CD4-positive, alpha-beta T cell treated with Interleukin-10 for 1 hour (primary cell): Measurements from ENCODE around the gene TYW1B.
"Not testable (repeated sequence)": the region's sequence is repeated elsewhere in the genome, so short reads cannot be mapped to it uniquely, and the experiment has no call there.

Experiments used
- DNase-seq: peaks from one replicate; pipeline ENCODE4 v3.0.0-alpha.2; 2020

The TYW1B gene

DNA sequence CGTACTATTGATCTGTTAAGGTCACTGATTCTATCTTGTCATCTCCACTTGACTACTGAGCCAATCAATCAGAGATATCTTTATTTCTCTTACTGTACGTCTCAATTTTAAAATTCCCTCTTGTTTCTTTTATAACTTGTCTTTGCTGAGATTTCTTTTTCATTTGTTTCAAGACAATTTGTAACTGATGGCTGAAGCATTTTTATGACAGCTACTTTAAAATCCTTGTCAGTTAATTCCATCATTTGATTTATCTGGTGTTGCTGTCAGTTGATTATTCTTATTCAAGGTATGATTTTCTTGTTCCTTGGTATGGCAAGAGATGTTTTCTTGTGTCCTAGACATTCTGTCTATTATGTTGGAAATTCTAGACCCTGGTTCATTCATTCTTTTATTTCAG lies 76.6 kb downstream of the TYW1B start:
- no peak for DNase-seq

DNA sequence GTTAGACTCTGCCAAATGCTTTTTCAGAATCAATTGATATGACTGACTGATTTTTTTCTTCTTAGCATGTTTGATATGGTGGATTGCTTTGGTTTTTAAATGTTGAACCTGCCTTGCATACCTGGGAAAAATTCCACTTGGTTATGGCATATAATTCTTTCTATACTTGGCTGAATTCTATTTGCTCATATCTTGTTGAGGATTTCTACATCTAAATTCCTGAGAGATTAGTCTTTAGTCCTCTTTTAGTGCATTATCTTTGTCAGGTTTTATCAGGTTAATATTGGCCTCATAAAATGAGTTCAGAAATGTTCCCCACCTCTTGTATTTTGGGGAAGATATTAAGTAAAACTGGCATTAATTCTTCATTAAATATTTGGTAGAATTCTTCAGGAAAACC lies 79.4 kb downstream of the TYW1B start:
- DNase-seq = not testable (repeated sequence)

GRCh38 chr7:72744244-72744926 lies 83.6 kb downstream of the TYW1B start:
- DNase-seq = not testable (repeated sequence)

- DNase-seq = not testable (repeated sequence)
These were observed 84.2 kb downstream of the TYW1B start for GRCh38 chr7:72743801-72744200.

DNA sequence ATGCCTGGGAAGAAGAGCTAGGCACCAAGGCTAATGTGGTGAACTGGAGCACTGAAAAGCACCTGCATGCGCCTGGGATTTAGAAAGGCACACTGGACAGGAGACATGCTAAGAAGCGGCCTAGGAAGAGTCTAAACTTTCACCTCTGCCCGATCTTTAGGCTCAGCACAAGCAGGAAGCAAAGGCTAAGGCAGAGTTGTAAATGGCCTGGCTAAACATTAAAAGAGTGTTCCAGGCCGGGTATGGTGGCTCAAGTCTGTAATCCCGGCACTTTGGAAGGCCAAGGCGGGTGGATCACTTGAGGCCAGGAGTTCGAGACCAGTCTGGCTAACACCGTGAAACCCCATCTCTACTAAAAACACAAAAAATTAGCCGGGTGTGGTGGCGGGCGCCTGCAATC lies 88.3 kb downstream of the TYW1B start:
- DNase-seq = not testable (repeated sequence)

GRCh38 chr7:72735855-72736254 lies 92.1 kb downstream of the TYW1B start:
- not testable (repeated sequence) for DNase-seq

GRCh38 chr7:72730815-72731214 lies 97.2 kb downstream of the TYW1B start:
- not testable (repeated sequence) for DNase-seq

DNA sequence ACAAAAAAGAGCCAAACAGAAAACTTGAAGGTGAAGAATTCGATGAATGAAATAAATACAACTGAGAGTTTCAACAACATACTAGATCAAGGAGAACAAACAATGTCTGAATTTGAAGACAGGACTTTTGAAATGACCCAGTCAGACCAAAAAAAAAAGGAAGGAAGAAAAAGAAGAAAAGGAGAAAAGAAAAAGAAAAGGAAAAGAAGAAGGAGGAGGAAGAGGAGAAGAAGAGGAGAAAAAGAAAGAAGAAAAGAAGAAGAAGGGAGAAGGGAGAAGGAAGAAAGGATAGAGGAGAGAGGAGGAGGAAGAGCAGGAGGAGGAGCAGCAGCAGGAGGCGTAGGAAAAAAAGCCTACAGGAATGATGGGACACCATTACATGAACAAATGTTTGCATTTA lies 97.6 kb downstream of the TYW1B start:
- not testable (repeated sequence) for DNase-seq

DNA sequence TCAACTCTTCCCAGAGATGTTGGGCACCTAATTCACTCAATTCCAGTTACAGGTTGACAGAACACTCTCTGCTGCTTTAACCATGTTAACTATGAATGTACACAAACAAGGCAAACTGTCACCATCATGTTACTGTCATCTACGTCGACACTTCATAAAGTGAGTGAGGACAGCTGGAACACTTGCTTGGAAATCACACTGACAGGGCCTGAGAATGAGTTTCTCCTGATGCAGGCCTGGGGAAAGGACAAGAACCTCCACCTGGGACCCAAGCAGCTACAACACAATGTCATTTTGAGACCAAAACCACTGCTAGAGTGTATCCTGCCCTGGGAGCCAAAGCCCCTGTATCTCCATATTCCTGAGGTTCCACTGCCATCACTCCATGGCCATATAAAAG lies 98.9 kb downstream of the TYW1B start:
- not testable (repeated sequence) for DNase-seq

- not testable (repeated sequence) for DNase-seq
These were observed 105.3 kb downstream of the TYW1B start for GRCh38 chr7:72722694-72723093.

DNA sequence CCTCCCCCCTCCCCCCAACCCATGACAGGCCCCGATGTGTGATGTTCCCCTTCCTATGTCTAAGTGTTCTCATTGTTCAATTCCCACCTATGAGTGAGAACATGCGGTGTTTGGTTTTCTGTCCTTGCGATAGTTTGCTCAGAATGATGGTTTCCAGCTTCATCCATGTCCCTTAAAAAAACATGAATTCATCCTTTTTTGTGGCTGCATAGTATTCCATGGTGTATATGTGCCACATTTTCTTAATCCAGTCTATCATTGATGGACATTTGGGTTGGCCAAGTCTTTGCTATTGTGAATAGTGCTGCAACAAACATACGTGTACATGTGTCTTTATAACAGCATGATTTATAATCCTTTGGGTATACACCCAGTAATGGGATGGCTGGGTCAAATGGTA lies 107.1 kb downstream of the TYW1B start:
- DNase-seq = not testable (repeated sequence)

DNA sequence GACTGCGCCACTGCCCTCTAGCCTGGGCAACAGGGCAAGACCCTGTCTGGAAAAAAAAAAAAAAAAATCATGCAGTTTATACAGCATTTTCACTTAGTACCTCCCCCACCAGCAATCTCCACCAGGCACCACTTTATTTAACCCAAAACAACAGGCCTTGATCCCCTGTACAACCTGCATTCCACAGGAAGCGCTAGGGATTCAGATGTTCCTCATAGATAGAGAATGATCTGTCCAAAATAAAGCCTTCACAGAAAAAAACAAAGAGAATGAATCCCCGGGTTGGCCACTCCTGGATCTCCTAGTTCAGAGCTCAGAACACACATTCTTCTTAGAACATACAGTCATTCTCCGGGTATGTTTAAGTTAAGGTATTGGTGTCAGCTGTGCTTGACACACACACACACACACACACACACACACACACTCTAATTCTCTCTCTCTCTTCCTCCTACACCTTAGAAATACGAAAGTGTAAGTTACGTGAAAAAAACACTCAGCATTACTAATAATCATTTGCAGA lies 110.7 kb downstream of the TYW1B start:
- DNase-seq = not testable (repeated sequence)

- DNase-seq = not testable (repeated sequence)
These were observed 116.1 kb downstream of the TYW1B start for GRCh38 chr7:72711927-72712326.

DNA sequence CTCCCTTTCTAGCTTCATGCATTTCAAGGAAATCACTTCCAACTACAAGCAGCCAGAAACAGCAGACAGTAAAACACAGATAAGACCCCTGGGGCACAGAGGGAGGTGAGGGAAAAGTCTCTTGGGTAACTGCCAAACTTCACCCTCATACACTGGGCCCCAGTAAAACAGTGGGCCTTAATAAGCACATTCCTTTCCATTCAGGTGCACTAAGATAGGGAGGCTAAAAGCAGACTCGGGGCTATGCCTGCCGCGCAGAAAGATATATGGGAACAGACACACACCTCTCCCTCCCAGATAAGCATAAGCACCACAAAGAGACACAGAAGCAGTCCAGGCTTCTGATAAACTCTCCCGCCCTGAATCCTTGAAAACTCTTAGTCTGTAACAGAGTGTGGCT lies 117.0 kb downstream of the TYW1B start:
- no peak for DNase-seq

DNA sequence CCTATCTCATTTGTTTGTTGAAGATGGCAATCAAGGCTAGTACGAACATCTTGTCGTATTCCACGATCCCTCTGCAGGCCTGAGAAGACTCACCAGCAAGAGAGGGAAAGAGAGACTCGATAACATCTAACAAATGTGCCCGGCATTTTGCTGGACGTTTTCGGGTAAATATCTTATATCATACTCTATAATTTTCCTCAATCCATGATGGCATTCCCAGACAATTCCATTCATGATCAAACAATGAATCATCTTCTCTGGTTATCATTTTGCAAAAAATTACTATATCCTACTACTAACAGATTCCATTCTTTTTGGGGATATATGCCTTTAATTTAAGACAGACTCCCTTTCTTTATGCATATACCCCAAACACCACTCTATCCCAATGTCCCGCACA lies 118.1 kb downstream of the TYW1B start:
- DNase-seq = no peak

DNA sequence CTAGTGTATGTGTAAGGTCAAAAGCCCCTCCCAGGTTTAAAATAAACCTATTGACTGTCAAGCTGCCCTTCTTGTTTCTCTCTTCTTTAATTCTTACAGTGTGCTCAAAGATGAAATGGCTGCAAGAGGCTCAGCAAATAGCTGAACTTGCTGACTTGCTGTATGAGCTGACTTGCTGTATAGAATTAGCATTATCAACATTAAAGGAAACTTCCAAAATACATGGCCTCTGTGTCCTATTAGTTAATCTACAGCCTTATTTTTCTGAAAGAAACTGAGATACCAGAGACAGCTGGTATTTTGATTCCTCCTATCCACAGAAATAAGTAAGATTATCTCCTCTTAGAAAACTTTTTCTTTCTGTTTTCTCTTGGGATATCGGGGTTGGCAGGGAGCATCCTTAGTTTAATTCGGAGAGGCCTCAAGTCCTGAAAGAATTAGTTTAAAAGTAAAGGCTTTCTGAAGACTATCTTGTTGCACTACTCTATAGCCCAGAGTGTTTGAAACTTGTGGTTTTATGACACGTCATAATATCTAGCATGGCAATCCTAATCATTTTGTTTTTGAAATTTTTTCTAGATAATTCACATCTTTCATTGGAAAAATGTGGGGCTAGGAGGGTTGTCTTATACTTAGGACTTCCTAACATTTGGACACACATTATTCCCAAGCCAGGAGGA lies 119.5 kb downstream of the TYW1B start:
- not testable (repeated sequence) for DNase-seq

- DNase-seq = no peak
These were observed 121.5 kb downstream of the TYW1B start for GRCh38 chr7:72706521-72706920.

DNA sequence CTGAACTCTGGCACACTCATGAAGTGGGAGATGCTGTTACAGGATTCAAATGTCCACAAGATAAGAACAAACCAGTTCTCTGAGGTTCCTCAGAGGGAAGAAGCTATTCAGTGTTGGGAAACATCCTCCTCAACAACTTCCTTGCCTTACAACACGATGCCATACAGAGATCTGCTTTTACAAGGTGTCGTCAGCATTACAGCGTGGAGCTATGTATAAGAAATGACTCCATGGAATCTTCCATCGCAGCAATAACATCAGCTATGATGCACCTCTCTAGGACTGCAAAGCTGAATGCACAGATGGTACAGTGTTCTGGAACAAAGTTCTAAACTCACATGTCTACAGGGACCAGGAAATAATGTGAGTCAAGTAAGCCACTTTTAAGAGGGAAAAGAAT lies 122.3 kb downstream of the TYW1B start:
- DNase-seq = not testable (repeated sequence)

DNA sequence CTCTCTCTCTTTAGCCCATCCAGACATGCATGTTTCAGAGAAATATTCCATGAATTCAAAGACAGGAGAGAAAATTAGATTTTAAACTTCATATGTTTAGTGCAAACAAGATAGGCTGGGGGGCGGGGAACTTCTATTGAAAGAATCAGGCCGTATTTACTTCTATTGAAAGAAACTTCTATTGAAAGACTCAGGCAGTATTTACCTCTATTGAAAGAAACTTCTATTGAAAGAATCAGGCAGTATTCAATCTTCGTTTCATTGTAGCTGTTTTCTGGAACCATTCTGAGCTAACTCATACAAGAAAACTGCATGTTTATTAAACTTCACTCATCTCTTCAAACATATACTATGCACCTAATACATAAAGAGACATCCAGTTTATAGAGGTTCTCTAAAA lies 123.1 kb downstream of the TYW1B start:
- DNase-seq = no peak

- DNase-seq = not testable (repeated sequence)
These were observed 127.5 kb downstream of the TYW1B start for GRCh38 chr7:72700548-72700947.

DNA sequence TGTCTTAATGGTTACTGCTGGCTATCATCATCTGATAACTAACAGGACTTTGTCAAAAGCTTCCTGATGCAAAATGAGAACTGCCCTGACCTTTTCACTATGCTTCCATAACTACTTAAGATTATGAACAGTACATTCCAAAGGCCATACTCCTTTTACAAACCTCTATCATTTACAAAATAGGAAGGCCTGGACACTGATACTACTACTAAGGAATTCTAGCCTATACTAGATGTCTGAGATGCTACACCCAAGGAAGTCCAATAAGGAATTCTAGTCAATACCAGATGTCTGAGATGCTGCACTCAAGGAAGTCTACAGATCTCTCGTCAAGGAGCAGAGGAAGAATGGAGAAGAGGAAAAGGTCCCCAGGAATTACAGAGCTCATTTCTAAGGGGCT lies 130.9 kb downstream of the TYW1B start:
- not testable (repeated sequence) for DNase-seq

DNA sequence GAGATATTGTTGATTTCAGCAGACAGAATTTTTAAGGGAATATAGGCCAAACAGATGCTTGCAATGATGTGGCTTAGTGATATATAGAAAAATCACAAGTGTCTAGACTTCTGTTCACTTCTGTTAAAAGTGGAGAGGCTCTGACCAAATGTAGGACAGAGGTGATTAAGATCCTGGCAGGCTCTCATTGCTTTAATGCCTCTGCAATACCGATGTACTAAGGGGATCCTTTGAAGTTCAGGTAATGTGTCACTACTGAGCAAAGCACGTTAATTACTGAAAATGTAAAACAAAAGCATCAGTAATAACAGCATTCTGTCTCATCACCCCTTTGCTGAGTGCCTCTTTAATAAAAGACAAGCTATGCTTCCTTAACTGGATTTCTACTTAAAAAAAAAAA lies 131.4 kb downstream of the TYW1B start:
- not testable (repeated sequence) for DNase-seq

GRCh38 chr7:72695482-72695881 lies 132.5 kb downstream of the TYW1B start:
- DNase-seq = not testable (repeated sequence)

GRCh38 chr7:72691442-72691841 lies 136.6 kb downstream of the TYW1B start:
- not testable (repeated sequence) for DNase-seq
